Uterus (tissue), 2 donors: Measurements from ENCODE around the gene SYT12.

Experiments
- POLR2A ChIP-seq, 2 donors: fragments of 450-650 bp; IDR thresholded peaks; one replicate each; pipeline ENCODE4 v1.6.1; 2016; ENCODE audit warnings: antibody characterized with exemption in 2 of 2, mild to moderate bottlenecking in 1 of 2, moderate library complexity in 1 of 2
- TF ChIP-seq, protein P1 (sequence below), 4 experiments: fragments of 200-600 bp in 2 of 4; fragments of 450-650 bp in 2 of 4; sonication (generic) in 2 of 4; IDR thresholded peaks; one replicate each; pipeline ENCODE4 v1.5.1; 2016 to 2019; ENCODE audit warnings: antibody characterized with exemption in 4 of 4, mild to moderate bottlenecking in 2 of 4, moderate library complexity in 1 of 4

DNA sequence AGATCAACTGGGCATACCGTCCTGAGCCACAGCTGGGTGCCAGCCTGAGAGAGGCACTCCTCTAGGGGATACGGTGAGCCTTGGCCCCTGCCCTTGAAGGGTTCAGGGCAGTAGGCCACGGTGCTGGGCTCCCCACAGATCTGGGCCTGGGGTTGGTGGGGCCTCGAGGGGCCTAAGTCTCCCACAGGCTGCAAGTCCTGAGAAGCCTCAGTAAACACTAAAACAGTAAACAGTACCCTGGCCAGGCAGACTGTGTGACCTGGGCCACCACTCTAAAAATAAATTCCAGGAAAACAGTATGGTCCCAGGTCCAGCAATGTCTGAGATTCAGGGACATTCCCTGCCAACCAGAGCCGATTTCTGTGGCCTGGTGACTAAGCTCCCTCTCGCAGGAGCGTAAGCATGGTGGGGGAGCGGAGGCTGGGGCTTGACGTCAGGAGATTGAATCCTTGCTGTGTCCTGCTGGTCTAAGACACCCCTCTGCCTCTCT is 31.5 kb downstream of the SYT12 start:
- TF ChIP-seq, protein P1, sequence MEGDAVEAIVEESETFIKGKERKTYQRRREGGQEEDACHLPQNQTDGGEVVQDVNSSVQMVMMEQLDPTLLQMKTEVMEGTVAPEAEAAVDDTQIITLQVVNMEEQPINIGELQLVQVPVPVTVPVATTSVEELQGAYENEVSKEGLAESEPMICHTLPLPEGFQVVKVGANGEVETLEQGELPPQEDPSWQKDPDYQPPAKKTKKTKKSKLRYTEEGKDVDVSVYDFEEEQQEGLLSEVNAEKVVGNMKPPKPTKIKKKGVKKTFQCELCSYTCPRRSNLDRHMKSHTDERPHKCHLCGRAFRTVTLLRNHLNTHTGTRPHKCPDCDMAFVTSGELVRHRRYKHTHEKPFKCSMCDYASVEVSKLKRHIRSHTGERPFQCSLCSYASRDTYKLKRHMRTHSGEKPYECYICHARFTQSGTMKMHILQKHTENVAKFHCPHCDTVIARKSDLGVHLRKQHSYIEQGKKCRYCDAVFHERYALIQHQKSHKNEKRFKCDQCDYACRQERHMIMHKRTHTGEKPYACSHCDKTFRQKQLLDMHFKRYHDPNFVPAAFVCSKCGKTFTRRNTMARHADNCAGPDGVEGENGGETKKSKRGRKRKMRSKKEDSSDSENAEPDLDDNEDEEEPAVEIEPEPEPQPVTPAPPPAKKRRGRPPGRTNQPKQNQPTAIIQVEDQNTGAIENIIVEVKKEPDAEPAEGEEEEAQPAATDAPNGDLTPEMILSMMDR (IDR thresholded peaks at IDR 0.05), result no peak
- TF ChIP-seq POLR2A (IDR thresholded peaks at IDR 0.05), result no peak
